ENCODE results near the gene XRCC2. TPM values are rescaled to one million over a fixed set of nuclear protein-coding genes. Genes with fewer than 3 reads are reported as not detected.
"Not testable (repeated sequence)": the region's sequence is repeated elsewhere in the genome, so short reads cannot be mapped to it uniquely, and the experiment has no call there.

XRCC2 gene
- total RNA-seq, 1 donor from 2014 or later: 0.46 TPM

DNA sequence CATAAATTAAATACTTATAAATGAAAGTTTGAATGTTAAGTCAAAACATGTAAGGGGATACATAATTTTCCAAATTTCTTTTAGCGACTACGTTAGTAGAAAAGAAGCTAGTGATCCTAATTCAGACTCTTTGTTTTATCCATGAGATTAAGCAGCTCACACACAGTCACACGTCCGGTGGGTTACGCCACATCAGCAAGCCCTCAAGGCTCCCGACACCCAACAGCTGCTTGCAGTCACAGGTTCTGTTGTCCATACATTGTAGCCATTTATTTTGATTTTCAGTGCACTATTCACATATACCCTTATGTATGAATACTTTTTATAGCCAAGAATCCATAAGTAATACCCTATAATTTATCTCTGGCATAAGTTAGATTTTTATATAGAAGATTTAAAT lies 39.5 kb downstream of the XRCC2 start:
- TF ChIP-seq, protein P1, sequence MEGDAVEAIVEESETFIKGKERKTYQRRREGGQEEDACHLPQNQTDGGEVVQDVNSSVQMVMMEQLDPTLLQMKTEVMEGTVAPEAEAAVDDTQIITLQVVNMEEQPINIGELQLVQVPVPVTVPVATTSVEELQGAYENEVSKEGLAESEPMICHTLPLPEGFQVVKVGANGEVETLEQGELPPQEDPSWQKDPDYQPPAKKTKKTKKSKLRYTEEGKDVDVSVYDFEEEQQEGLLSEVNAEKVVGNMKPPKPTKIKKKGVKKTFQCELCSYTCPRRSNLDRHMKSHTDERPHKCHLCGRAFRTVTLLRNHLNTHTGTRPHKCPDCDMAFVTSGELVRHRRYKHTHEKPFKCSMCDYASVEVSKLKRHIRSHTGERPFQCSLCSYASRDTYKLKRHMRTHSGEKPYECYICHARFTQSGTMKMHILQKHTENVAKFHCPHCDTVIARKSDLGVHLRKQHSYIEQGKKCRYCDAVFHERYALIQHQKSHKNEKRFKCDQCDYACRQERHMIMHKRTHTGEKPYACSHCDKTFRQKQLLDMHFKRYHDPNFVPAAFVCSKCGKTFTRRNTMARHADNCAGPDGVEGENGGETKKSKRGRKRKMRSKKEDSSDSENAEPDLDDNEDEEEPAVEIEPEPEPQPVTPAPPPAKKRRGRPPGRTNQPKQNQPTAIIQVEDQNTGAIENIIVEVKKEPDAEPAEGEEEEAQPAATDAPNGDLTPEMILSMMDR (IDR thresholded peaks at IDR 0.05): no peak
- H3K4me3 ChIP-seq: no peak overlapping the region
- no peaks in the 10 kb centered on the region for H3K27me3 ChIP-seq
- intact Hi-C loops (cut with DNase I): no loop called here
- ATAC-seq (no peak), DNase-seq (no peak)
- H3K36me3 ChIP-seq: no peaks in the 10 kb centered on the region
- H3K4me1 ChIP-seq: no peaks in the 10 kb centered on the region
- H3K9me3 ChIP-seq: no peaks in the 10 kb centered on the region
- H3K27ac ChIP-seq: no peak overlapping the region

DNA sequence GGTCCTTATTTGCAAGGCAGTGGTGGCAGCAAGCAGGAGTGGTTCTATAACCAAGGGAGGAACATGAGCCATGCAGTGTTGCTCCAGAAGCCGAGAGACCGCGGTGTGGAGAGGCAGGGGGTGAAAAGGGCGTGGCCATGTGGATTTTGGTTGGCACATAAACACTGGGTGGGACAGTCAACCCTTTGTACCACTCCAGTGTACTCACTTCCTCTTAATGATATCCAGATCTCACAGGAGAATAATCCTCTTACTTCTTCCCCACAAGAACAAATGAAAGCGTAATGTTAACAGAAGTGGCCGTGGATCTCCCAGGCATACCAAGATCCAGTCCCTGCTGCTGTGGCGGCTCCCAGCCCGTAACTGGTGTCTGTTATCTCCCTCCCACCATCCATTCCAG lies 42.4 kb downstream of the XRCC2 start:
- Histone ChIP-seq H3K4me1 (no peaks in the 10 kb centered on the region), H3K27me3 (no peaks in the 10 kb centered on the region), H3K36me3 (no peaks in the 10 kb centered on the region), H3K27ac (no peak overlapping the region), H3K9me3 (no peaks in the 10 kb centered on the region), H3K4me3 (no peak overlapping the region)
- intact Hi-C loops (cut with DNase I): no loop called here
- DNase-seq (no peak), ATAC-seq (peak; percentile 32)
- TF ChIP-seq, protein P1 (IDR thresholded peaks at IDR 0.05): no peak

DNA sequence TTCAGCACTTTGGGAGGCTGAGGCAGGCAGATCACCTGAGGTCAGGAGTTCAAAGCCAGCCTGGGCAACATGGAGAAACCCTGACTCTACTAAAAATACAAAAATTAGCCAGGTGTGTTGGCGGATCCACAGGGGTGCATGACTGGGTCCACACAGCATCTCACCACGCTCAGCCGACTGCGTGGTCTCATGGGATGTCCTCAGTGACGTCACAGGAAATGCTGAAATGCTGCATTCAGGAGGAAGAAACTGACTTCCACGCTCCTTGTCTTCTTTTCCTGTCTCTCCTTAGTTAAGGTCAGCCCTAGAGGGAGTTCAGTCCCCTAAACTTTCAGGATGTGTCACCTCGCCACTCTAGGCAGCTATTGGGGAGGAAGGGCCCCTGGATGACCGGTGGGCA lies 42.9 kb downstream of the XRCC2 start:
- intact Hi-C loops (cut with DNase I): no loop called here
- H3K4me3 ChIP-seq: no peak overlapping the region
- ATAC-seq (no peak), DNase-seq (no peak)
- no peaks in the 10 kb centered on the region for H3K9me3 ChIP-seq
- TF ChIP-seq, protein P1 (IDR thresholded peaks at IDR 0.05): no peak
- no peaks in the 10 kb centered on the region for H3K36me3 ChIP-seq
- no peak overlapping the region for H3K27ac ChIP-seq
- H3K27me3 ChIP-seq: no peaks in the 10 kb centered on the region
- H3K4me1 ChIP-seq: no peaks in the 10 kb centered on the region

DNA sequence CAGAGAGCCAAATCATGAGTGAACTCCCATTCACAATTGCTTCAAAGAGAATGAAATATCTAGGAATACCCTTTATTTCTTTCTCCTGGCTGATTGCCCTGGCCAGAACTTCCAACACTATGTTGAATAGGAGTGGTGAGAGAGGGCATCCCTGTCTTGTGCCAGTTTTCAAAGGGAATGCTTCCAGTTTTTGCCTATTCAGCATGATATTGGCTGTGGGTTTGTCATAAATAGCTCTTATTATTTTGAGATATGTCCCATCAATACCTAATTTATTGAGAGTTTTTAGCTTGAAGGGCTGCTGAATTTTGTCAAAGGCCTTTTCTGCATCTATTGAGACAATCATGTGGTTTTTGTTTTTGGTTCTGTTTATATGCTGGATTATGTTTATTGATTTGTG lies 47.2 kb downstream of the XRCC2 start:
- H3K27ac ChIP-seq; intact Hi-C loops (cut with DNase I); DNase-seq; ATAC-seq; H3K36me3 ChIP-seq; H3K9me3 ChIP-seq; H3K4me1 ChIP-seq; H3K4me3 ChIP-seq; H3K27me3 ChIP-seq: not testable (repeated sequence)

DNA sequence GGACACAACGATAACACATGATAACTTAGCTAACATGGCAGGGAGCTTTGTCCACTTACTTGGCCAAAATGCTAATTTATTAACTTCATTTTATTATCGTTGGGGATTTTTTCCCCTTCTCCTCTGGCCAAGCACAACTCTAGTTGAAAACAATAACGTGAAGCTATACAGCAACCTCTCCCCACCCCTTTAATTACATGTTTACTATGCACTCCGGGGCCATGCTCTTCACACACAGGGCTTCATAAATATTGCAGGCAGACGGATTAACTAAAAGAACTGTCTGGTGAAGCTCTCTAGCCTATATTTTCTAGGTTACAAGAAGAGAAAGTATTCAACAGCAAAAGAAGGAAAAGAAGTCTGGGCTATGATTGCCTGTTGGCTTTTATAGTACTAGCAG lies 51.7 kb downstream of the XRCC2 start:
- no peak overlapping the region for H3K27ac ChIP-seq
- DNase-seq: no peak
- H3K4me1 ChIP-seq: no peaks in the 10 kb centered on the region
- no peak overlapping the region for H3K4me3 ChIP-seq
- intact Hi-C loops (cut with DNase I): no loop called here
- TF ChIP-seq, protein P1 (IDR thresholded peaks at IDR 0.05): no peak
- H3K27me3 ChIP-seq: no peaks in the 10 kb centered on the region
- H3K9me3 ChIP-seq: no peaks in the 10 kb centered on the region
- H3K36me3 ChIP-seq: no peaks in the 10 kb centered on the region
- ATAC-seq: no peak

DNA sequence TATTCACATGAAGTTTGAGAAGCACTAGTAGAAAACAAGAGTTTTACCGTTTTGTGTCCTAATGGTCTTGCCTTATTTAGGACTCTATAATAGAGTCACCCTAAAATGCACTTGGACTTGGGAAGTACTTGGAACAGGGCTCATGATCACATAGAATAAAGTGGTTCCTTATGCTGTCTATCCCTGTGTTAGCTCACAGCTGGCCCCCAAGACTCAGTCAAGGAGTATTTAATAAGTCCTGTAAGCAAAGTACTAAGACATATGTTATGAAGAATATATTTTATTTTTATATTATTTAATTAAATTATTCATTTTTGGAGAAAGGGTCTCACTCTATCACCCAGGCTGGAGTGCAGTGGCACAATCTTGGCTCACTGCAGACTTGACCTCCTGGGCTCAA lies 54.5 kb downstream of the XRCC2 start:
- TF ChIP-seq, protein P1 (IDR thresholded peaks at IDR 0.05): no peak
- Histone ChIP-seq H3K36me3 (no peaks in the 10 kb centered on the region), H3K9me3 (no peaks in the 10 kb centered on the region), H3K4me3 (no peak overlapping the region), H3K27me3 (no peaks in the 10 kb centered on the region), H3K27ac (no peak overlapping the region), H3K4me1 (no peaks in the 10 kb centered on the region)
- intact Hi-C loops (cut with DNase I): no loop called here
- DNase-seq (no peak), ATAC-seq (no peak)

All from upper lobe of right lung (tissue), 1 donor.